Measurements from ENCODE around the gene AP5S1. TPM values are rescaled to one million over a fixed set of nuclear protein-coding genes. Genes with fewer than 3 reads are reported as not detected.

The AP5S1 gene
- total and polyA plus RNA-seq, 2 of the 13 experiments (the other 11 are each of a cell fraction or from before 2014, with no cell fraction given) = 7.9 to 23.2 TPM

DNA sequence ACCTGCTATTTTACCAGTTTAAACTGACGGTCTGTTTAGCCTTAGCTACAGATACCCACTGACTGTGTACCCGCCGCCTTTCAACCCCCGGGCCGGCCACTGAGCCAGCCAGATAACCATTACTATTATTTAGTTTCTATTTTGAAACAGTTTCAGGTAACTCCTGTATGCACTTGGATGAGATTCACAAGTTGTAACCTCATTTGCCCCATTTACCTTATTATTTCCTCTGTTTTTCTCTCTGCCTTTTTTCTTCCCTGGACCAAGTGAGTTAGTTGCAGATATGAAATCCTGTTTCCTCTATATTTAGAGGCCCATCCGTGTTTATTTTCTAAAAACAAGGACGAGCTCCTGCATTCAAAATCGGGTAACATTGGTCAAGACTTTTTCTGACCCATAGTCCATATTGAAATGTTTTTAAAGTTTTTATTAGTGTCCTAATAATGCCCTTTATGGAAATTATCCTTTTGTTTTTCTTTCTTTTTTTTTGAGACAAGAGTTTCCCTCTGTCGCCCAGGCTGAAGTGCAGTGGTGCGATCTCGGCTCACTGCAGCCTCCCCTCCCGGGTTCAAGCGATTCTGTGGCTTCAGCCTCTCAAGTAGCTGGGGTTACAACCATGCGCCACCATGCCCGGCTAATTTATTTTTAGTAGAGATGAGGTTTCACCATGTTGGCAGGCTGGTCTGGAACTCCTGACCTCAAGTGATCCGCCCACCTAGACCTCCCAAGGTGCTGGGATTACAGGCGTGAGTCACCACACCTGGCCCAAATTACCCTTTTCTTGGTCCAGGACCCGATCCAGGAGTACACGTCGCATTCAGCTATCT is 767 bp downstream of the AP5S1 start:
- BruUV-seq (replicated peaks) = TSS peak; percentile 80
- CTCF ChIA-PET (ENCODE audit: low intra/inter-chr PET ratio, low total read pairs) = interaction anchor here (0.9 to 4.6 kb wide), 6 partner anchors 34 to 72 kb away, joined by 3 to 119 read pairs (median 7); partner anchors contain the start of genes CENPB and SPEF1
- FAIRE-seq (no peak), DNase-seq (ENCODE audit: low spot score) (no peak), ATAC-seq (no peak)
- Histone ChIP-seq H3K9ac (ENCODE audit: insufficient read depth, low read depth, low read length) (peak overlapping the region; percentile 99), H3K36me3 (replicated peaks in 1 of 2; ENCODE audit: control insufficient read depth in 1 of 2, insufficient read depth in 2 of 2, low read length in 2 of 2) (peaks cover 9 to 22% of the 10 kb centered on the region in 2 experiments), H3K4me2 (ENCODE audit: low read depth, low read length) (peak overlapping the region; percentile 87), H3K4me3 (replicated peaks in 1 of 3; ENCODE audit: insufficient read depth in 1 of 3, low read depth in 2 of 3, low read length in 3 of 3) (peak overlapping the region; percentile 91 to 95 (median 94)), H2AFZ (ENCODE audit: low read length) (no peak overlapping the region), H3K4me1 (ENCODE audit: insufficient read depth, low read length) (peaks cover 32% of the 10 kb centered on the region), H3K27ac (ENCODE audit: extremely low read length, insufficient read depth, low read length) (peak overlapping the region; percentile 96), H3K9me3 (ENCODE audit: low read length) (no peaks in the 10 kb centered on the region), H4K20me1 (ENCODE audit: insufficient read depth, low read length) (no peaks in the 10 kb centered on the region), H3K79me2 (ENCODE audit: insufficient read depth, low read length) (peaks cover 12% of the 10 kb centered on the region), H3K27me3 (ENCODE audit: control insufficient read depth in 1 of 2, insufficient read depth in 2 of 2, low read length in 2 of 2) (peaks cover 1 to 5% of the 10 kb centered on the region in 2 experiments; a peak in 2 of 5 replicates)
- intact Hi-C loops (cut with micrococcal nuclease; ENCODE audit: unreplicated experiment) = loop anchor here (1.0 to 2.0 kb wide), 3 partner anchors 23 to 68 kb away; partner anchors contain the start of genes MAVS and PANK2
- 41% methylated on average over 20 of the region's 20 CpGs for WGBS (ENCODE audit: low lambda C conversion rate)
- POLR2A ChIA-PET = interaction anchor here (1.0 to 4.8 kb wide), 25 partner anchors 8 to 264 kb away, joined by 3 to 134 read pairs (median 8); partner anchors contain the start of genes ADISSP, CDC25B, CENPB and MAVS
- in situ Hi-C loops (cut with HindIII; ENCODE audit: extremely low pct_ligation_motif_present, low pct_unique_long_range_greater_than_20kb) = no loop called here
- TF ChIP-seq ZNF879 (CRISPR knock-in tag; IDR thresholded peaks at IDR 0.05) = no peak
- 0 out of 2 replicates have a peak, but pooled peaks have one; percentile 88 for TF ChIP-seq THYN1 (CRISPR knock-in tag; IDR thresholded peaks at IDR 0.05; ENCODE audit: borderline replicate concordance, low read depth)
- peak; percentile 86 for TF ChIP-seq DNMT3B (CRISPR knock-in tag; conservative IDR thresholded peaks at IDR 0.05)
- 0 out of 2 replicates have a peak, but pooled peaks have one; percentile 19 for TF ChIP-seq ZNF577 (CRISPR knock-in tag; IDR thresholded peaks at IDR 0.05; ENCODE audit: borderline replicate concordance, low read depth)
- TF ChIP-seq ZNF839 (CRISPR knock-in tag; IDR thresholded peaks at IDR 0.05; ENCODE audit: borderline replicate concordance) = no peak
- 0 out of 2 replicates have a peak, but pooled peaks have one; percentile 1 for TF ChIP-seq SRY (CRISPR knock-in tag; IDR thresholded peaks at IDR 0.05)
- TF ChIP-seq, protein P1, sequence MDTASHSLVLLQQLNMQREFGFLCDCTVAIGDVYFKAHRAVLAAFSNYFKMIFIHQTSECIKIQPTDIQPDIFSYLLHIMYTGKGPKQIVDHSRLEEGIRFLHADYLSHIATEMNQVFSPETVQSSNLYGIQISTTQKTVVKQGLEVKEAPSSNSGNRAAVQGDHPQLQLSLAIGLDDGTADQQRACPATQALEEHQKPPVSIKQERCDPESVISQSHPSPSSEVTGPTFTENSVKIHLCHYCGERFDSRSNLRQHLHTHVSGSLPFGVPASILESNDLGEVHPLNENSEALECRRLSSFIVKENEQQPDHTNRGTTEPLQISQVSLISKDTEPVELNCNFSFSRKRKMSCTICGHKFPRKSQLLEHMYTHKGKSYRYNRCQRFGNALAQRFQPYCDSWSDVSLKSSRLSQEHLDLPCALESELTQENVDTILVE (CRISPR knock-in tag; IDR thresholded peaks at IDR 0.05) = no peak
- TF ChIP-seq ZFP82 (CRISPR knock-in tag; IDR thresholded peaks at IDR 0.05; ENCODE audit: borderline replicate concordance) = 0 out of 2 replicates have a peak, but pooled peaks have one; percentile 18
- TF ChIP-seq CREB1 (IDR thresholded peaks at IDR 0.05) = no peak
- peak; percentile 90 for TF ChIP-seq CREB1 (CRISPR knock-in tag; IDR thresholded peaks at IDR 0.05)
- TF ChIP-seq NAIF1 (CRISPR knock-in tag; IDR thresholded peaks at IDR 0.05; ENCODE audit: borderline replicate concordance) = 0 out of 2 replicates have a peak, but pooled peaks have one; percentile 16
- TF ChIP-seq, protein P2, sequence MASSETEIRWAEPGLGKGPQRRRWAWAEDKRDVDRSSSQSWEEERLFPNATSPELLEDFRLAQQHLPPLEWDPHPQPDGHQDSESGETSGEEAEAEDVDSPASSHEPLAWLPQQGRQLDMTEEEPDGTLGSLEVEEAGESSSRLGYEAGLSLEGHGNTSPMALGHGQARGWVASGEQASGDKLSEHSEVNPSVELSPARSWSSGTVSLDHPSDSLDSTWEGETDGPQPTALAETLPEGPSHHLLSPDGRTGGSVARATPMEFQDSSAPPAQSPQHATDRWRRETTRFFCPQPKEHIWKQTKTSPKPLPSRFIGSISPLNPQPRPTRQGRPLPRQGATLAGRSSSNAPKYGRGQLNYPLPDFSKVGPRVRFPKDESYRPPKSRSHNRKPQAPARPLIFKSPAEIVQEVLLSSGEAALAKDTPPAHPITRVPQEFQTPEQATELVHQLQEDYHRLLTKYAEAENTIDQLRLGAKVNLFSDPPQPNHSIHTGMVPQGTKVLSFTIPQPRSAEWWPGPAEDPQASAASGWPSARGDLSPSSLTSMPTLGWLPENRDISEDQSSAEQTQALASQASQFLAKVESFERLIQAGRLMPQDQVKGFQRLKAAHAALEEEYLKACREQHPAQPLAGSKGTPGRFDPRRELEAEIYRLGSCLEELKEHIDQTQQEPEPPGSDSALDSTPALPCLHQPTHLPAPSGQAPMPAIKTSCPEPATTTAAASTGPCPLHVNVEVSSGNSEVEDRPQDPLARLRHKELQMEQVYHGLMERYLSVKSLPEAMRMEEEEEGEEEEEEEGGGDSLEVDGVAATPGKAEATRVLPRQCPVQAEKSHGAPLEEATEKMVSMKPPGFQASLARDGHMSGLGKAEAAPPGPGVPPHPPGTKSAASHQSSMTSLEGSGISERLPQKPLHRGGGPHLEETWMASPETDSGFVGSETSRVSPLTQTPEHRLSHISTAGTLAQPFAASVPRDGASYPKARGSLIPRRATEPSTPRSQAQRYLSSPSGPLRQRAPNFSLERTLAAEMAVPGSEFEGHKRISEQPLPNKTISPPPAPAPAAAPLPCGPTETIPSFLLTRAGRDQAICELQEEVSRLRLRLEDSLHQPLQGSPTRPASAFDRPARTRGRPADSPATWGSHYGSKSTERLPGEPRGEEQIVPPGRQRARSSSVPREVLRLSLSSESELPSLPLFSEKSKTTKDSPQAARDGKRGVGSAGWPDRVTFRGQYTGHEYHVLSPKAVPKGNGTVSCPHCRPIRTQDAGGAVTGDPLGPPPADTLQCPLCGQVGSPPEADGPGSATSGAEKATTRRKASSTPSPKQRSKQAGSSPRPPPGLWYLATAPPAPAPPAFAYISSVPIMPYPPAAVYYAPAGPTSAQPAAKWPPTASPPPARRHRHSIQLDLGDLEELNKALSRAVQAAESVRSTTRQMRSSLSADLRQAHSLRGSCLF (CRISPR knock-in tag; IDR thresholded peaks at IDR 0.05; ENCODE audit: borderline replicate concordance) = 0 out of 2 replicates have a peak, but pooled peaks have one; percentile 11
- TF ChIP-seq ZFP36L1 (CRISPR knock-in tag; IDR thresholded peaks at IDR 0.05) = peak; percentile 8; the same call in 1 of the 2 replicates
- TF ChIP-seq, protein P3, sequence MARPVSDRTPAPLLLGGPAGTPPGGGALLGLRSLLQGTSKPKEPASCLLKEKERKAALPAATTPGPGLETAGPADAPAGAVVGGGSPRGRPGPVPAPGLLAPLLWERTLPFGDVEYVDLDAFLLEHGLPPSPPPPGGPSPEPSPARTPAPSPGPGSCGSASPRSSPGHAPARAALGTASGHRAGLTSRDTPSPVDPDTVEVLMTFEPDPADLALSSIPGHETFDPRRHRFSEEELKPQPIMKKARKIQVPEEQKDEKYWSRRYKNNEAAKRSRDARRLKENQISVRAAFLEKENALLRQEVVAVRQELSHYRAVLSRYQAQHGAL (CRISPR knock-in tag; IDR thresholded peaks at IDR 0.05; ENCODE audit: not compliant biosample characterization) = peak; percentile 17
- TF ChIP-seq HNRNPLL (IDR thresholded peaks at IDR 0.05; ENCODE audit: low read depth, low read length, poor library complexity, severe bottlenecking) = no peak

All from HepG2 (cell line).